GM23248 (cell line): ENCODE data around the gene ZBTB20. TPM values are rescaled to one million over a fixed set of nuclear protein-coding genes. Genes with fewer than 3 reads are reported as not detected.

Experiments
- DNase-seq: peaks from one replicate; pipeline ENCODE4 v3.0.0-alpha.2; 2015
- H2AFZ ChIP-seq: fragments of 200-600 bp; sonication (generic); 2 replicates; pipeline ENCODE4 v1.6.1; 2016; ENCODE audit warnings: antibody characterized with exemption
- H3F3A ChIP-seq: fragments of 200-600 bp; sonication (generic); 2 replicates; pipeline ENCODE4 v1.6.1; 2016; ENCODE audit warnings: mild to moderate bottlenecking, antibody characterized with exemption, mixed run types; ENCODE audit not compliant: insufficient read depth
- H3K27ac ChIP-seq: fragments of 200-600 bp; sonication (generic); 2 replicates; pipeline ENCODE4 v1.5.1; 2016; ENCODE audit warnings: mild to moderate bottlenecking
- H3K27me3 ChIP-seq: fragments of 200-600 bp; sonication (generic); replicated peaks from 2 replicates; pipeline ENCODE4 v1.6.1; 2016; ENCODE audit warnings: mild to moderate bottlenecking; ENCODE audit not compliant: insufficient read depth
- H3K36me3 ChIP-seq: fragments of 200-600 bp; sonication (generic); 2 replicates; pipeline ENCODE4 v1.6.1; 2016; ENCODE audit warnings: low read depth, mild to moderate bottlenecking
- H3K4me1 ChIP-seq: fragments of 200-600 bp; sonication (generic); 2 replicates; pipeline ENCODE4 v1.6.1; 2016; ENCODE audit warnings: mild to moderate bottlenecking; ENCODE audit not compliant: insufficient read depth
- H3K4me2 ChIP-seq: fragments of 200-600 bp; sonication (generic); one replicate; pipeline ENCODE4 v1.6.1; 2016; ENCODE audit warnings: mild to moderate bottlenecking; ENCODE audit not compliant: unreplicated experiment
- H3K4me3 ChIP-seq: fragments of 200-600 bp; sonication (generic); 2 replicates; pipeline ENCODE4 v1.5.1; 2016; ENCODE audit warnings: mild to moderate bottlenecking
- H3K79me2 ChIP-seq: fragments of 200-600 bp; sonication (generic); 2 replicates; pipeline ENCODE4 v1.6.1; 2016; ENCODE audit warnings: mild to moderate bottlenecking; ENCODE audit not compliant: insufficient read depth
- H3K9ac ChIP-seq: fragments of 200-600 bp; sonication (generic); 2 replicates; pipeline ENCODE4 v1.6.1; 2016; ENCODE audit warnings: mild to moderate bottlenecking
- H3K9me2 ChIP-seq: fragments of 200-600 bp; sonication (generic); 2 replicates; pipeline ENCODE4 v1.6.1; 2016; ENCODE audit warnings: mixed run types, mild to moderate bottlenecking, moderate library complexity; ENCODE audit not compliant: insufficient read depth
- H3K9me3 ChIP-seq: fragments of 200-600 bp; sonication (generic); one replicate; pipeline ENCODE4 v1.6.1; 2017; ENCODE audit warnings: low read depth
- H4K20me1 ChIP-seq: fragments of 200-600 bp; sonication (generic); 2 replicates; pipeline ENCODE4 v1.6.0; 2016; ENCODE audit not compliant: insufficient read depth
- EZH2 ChIP-seq: fragments of 200-600 bp; sonication (generic); IDR thresholded peaks from 2 replicates; pipeline ENCODE4 v1.6.1; 2018; ENCODE audit warnings: antibody characterized with exemption, mild to moderate bottlenecking; ENCODE audit not compliant: insufficient read depth, poor library complexity, severe bottlenecking
- EZH2phosphoT487 ChIP-seq: fragments of 200-600 bp; sonication (generic); IDR thresholded peaks from 2 replicates; pipeline ENCODE4 v1.6.1; 2018; ENCODE audit warnings: antibody characterized with exemption, moderate library complexity, mild to moderate bottlenecking, low read depth; ENCODE audit not compliant: insufficient read depth
- WGBS, 2 experiments: methylation state at CpG; one replicate each; pipeline ENCODE4 v1.1.6; 2015 to 2017; ENCODE audit warnings: low lambda C conversion rate in 2 of 2, low coverage in 1 of 2; ENCODE audit errors: missing lambda C conversion rate in 2 of 2; 5-methylcytosine and 5-hydroxymethylcytosine counted together
- in situ Hi-C: fragments of 300-500 bp; cut with MboI; formaldehyde crosslinking; loops from 2 replicates; pipeline ENCODE4 v1.15.0; 2020
- polyA plus RNA-seq: library from polyadenylated mRNA; unstranded; fragments of >200 nt; fragmentation: Nextera tagmentation; extraction: Ambion mirVana; gene quantifications from 2 replicates; pipeline ENCODE4 v1.2.1, GENCODE V29; 2016
- total RNA-seq: library from RNA; depleted of rRNA; stranded (reverse); fragments of >200 nt; shearing (Covaris generic); gene quantifications from 2 replicates; pipeline ENCODE4 v1.2.3, GENCODE V29; 2014

Gene ZBTB20
- total and polyA plus RNA-seq, 2 experiments from 2014 or later = 9.2 to 12.2 TPM

- Histone ChIP-seq H3K27me3 (no peaks in the 10 kb centered on the region), H2AFZ (no peak overlapping the region), H3K9me3 (no peaks in the 10 kb centered on the region), H3K27ac (no peak overlapping the region), H3K9ac (no peak overlapping the region), H3K36me3 (no peaks in the 10 kb centered on the region), H3F3A (peaks cover 25% of the 10 kb centered on the region), H3K9me2 (no peaks in the 10 kb centered on the region), H4K20me1 (no peaks in the 10 kb centered on the region), H3K4me3 (no peak overlapping the region), H3K4me1 (peaks cover 24% of the 10 kb centered on the region), H3K4me2 (no peak overlapping the region), H3K79me2 (no peaks in the 10 kb centered on the region)
- no peak for DNase-seq
- TF ChIP-seq EZH2 (no peak), EZH2phosphoT487 (no peak)
- in situ Hi-C loops = no loop called here
- 70 to 71% methylated on average over 4 of the region's 4 CpGs for WGBS, 2 experiments
These were observed 267.0 kb downstream of the ZBTB20 start for GRCh38 chr3:114880078-114880477.

DNA sequence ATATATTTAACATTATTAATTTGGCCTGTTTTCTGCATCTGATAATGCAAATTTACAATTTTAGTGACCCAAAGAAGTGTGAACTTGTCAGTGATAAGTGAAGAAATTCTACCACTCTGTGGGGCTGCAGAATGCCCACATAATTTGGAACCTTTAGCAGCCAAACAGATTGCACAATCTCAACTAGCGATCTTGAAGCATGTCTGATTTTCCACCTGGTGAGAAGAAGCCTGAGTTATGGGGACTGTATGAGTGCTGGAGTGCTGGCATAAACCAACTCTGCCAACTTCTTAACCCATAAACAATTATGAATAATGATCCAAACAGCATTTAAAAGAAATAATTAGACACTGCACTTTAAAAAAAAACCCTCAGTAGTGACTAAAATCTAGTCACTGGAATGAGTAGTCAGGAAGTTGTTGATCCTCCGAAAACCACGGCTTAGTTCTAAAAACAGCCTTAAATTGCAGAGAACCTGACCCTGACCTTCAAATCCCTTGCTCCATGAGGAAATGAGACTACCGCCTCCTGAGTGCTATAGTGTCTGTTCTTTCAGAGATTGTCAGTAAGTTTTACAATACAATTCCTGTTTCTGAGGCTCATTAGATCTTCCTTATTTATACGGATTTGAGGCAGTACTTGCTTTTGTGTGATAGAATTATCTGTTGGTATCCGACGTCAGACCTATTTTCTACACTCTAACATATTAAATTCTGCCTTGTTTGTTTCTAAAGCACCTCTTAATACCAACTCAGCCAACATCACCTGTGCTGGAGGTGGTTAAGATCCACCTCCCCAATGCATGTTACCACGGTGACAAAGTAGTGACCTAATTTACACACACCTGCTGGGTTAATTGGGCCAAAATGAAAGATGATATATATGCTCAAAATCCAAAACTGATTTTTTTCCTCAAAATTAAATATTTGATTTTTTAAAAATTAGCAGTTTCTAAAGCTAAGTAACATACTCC lies 267.7 kb downstream of the ZBTB20 start:
- DNase-seq = peak; percentile 82
- H3K9me3 ChIP-seq = no peaks in the 10 kb centered on the region
- no peaks in the 10 kb centered on the region for H3K9me2 ChIP-seq
- TF ChIP-seq EZH2phosphoT487 (no peak), EZH2 (no peak)
- H4K20me1 ChIP-seq = no peaks in the 10 kb centered on the region
- H3K27ac ChIP-seq = peak overlapping the region; percentile 36
- peaks cover 24% of the 10 kb centered on the region for H3K4me1 ChIP-seq
- 29 to 33% methylated on average over 8 of the region's 8 CpGs for WGBS, 2 experiments
- peak overlapping the region; percentile 48 for H3K4me3 ChIP-seq
- peak overlapping the region; percentile 2; the same call in 1 of the 2 replicates for H3K9ac ChIP-seq
- H3K4me2 ChIP-seq = peak overlapping the region; percentile 71
- peaks cover 25% of the 10 kb centered on the region for H3F3A ChIP-seq
- no peaks in the 10 kb centered on the region for H3K36me3 ChIP-seq
- H3K79me2 ChIP-seq = no peaks in the 10 kb centered on the region
- H3K27me3 ChIP-seq = no peaks in the 10 kb centered on the region
- peak overlapping the region; percentile 29 for H2AFZ ChIP-seq
- in situ Hi-C loops = no loop called here

- peaks cover 25% of the 10 kb centered on the region for H3F3A ChIP-seq
- in situ Hi-C loops = no loop called here
- no peaks in the 10 kb centered on the region for H4K20me1 ChIP-seq
- no peaks in the 10 kb centered on the region for H3K79me2 ChIP-seq
- peak overlapping the region; percentile 36 for H3K27ac ChIP-seq
- TF ChIP-seq EZH2 (no peak), EZH2phosphoT487 (no peak)
- peaks cover 24% of the 10 kb centered on the region for H3K4me1 ChIP-seq
- DNase-seq = peak; percentile 80
- H3K9me3 ChIP-seq = no peaks in the 10 kb centered on the region
- no peak overlapping the region for H3K9ac ChIP-seq
- peak overlapping the region; percentile 48; the same call in 1 of the 2 replicates for H3K4me3 ChIP-seq
- H3K27me3 ChIP-seq = no peaks in the 10 kb centered on the region
- WGBS, 2 experiments = 75 to 76% methylated on average over 5 of the region's 5 CpGs
- peak overlapping the region; percentile 71 for H3K4me2 ChIP-seq
- H3K9me2 ChIP-seq = no peaks in the 10 kb centered on the region
- no peaks in the 10 kb centered on the region for H3K36me3 ChIP-seq
- no peak overlapping the region for H2AFZ ChIP-seq
These were observed 268.8 kb downstream of the ZBTB20 start for GRCh38 chr3:114878114-114878839.

GRCh38 chr3:114877378-114878113 lies 269.5 kb downstream of the ZBTB20 start:
- DNase-seq = no peak
- no peaks in the 10 kb centered on the region for H3K36me3 ChIP-seq
- 95 to 100% methylated on average over 2 of the region's 2 CpGs for WGBS, 2 experiments

More at GRCh38 chr3:114877378-114878113, 269.5 kb downstream of the ZBTB20 start:
- Histone ChIP-seq H3K4me2 (no peak overlapping the region), H3K9me3 (no peaks in the 10 kb centered on the region), H3K27me3 (no peaks in the 10 kb centered on the region), H3K79me2 (no peaks in the 10 kb centered on the region), H4K20me1 (no peaks in the 10 kb centered on the region), H3K9me2 (no peaks in the 10 kb centered on the region), H3K4me3 (no peak overlapping the region), H3F3A (peaks cover 25% of the 10 kb centered on the region), H3K27ac (no peak overlapping the region), H2AFZ (no peak overlapping the region), H3K9ac (no peak overlapping the region), H3K4me1 (peaks cover 27% of the 10 kb centered on the region)
- TF ChIP-seq EZH2phosphoT487 (no peak), EZH2 (no peak)
- in situ Hi-C loops = no loop called here
